HG02973 (cell line): ENCODE results near the gene MED16.

Experiments
- ATAC-seq: cut with Tn5 transposase; IDR thresholded peaks from one replicate; pipeline ENCODE4 v1.9.1; 2021; ENCODE audit warnings: moderate library complexity; ENCODE audit not compliant: unreplicated experiment

Gene MED16

GRCh38 chr19:927780-928401 is 34.9 kb upstream of the MED16 start:
- ATAC-seq: no peak

GRCh38 chr19:927351-927779 is 34.4 kb upstream of the MED16 start:
- no peak for ATAC-seq

GRCh38 chr19:926589-927350 is 33.8 kb upstream of the MED16 start:
- no peak for ATAC-seq

DNA sequence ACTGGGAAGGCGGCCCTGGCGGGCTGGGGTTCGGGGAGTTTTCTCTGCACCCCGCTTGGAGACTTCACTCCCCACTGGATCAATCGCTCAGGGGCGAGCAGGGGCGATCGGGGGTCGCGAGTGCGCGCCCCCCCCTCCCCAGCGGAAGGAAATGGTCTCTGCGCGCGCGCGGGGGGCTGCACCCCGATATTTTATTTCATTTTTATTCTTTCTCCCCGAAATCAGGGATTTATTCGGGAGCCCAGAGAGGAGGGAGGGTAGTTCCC is 33.3 kb upstream of the MED16 start:
- no peak for ATAC-seq

DNA sequence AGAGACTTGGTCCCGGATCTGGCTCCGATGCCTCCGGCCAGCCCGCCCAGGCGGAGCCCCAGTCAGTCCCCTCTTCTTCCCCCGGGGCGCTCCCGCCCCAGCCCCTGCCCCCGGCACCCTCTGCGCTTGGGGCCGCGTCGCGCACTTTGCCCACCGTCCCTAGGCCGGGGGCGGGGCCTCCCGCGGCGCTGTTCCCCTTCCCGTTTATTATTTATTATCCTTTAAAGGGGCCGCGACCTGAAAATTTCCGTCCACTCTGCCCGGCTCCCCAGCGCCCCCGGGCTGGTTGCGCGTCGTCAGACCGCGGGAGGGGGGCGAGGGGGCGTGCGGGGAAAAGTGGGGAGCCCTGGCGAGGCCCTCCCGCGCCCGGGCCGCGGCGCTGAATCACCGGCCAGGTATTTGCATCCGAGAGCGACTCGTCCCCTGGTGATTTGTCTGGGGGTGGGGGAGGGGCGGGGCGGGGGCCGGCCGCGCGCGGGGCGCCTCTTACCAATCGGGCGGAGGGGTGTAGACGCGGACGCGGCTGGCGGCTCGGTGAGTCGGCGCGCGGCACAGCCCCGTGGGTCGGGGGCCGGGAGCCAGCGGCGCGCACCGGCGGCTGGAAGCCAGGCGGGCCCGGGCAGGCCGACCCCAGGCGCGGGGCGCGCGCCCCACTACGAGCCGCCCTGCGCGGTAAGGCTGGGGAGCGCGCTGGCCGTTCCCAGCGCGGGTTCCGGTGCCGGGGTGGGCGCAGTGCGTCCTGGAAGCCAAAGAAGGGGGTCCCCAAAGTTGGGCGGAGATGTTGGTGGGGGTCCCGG is 32.7 kb upstream of the MED16 start, which contains the start of gene ARID3A:
ARID3A (plus strand) TSS at position 510 of the 797 bp plus-strand sequence. CDS start 3,494 bp downstream, outside the sequence.
- peak; percentile 41 for ATAC-seq

DNA sequence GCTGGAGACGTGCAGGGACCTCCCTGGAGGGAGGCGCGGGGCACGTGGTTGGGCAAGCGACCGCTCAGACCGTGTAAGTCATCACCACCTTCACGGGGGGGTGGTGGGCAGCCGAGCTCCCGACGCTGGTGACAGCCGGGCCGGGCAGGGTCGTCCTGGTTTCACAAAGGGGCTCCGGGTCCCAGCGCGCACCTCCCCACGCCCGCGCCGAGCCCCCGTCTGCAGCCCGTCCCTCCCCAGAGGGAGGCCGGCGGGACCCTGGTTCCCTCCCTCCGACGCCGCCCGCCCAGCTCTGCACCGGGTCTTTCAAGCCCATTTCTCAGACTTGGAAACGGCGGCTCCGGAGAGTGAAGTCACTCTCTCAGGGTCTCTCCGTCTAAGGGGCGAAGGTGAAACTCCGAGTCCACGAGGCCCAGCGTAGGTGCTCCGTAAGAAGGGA is 32.1 kb upstream of the MED16 start:
- ATAC-seq: peak; percentile 30

DNA sequence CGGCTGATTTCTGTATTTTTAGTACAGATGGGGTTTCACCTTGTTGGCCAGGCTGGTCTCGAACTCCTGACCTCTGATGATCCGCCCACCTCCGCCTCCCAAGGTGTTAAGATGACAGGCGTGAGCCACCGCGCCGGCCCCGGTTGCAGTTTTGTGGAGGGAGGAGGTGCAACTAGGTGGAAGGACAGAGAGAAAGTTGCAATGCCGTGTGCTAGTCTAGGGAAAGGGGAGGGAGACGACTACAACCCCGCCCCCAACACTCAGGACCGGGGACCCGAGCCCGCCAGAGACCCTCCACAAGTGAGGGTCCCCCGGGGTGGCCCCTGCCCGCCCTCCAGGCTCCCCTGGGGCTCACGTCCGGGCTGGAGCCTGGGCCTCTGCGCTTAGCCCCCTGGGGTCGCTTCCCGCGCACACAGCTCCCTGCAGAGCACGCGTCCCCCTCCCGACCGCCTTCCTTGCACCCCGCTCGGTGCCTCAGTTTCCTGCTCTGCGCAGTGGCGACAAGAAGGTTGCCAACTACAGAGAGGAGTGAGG is 31.6 kb upstream of the MED16 start:
- no peak for ATAC-seq

GRCh38 chr19:920051-920864 is 27.3 kb upstream of the MED16 start:
- no peak for ATAC-seq

DNA sequence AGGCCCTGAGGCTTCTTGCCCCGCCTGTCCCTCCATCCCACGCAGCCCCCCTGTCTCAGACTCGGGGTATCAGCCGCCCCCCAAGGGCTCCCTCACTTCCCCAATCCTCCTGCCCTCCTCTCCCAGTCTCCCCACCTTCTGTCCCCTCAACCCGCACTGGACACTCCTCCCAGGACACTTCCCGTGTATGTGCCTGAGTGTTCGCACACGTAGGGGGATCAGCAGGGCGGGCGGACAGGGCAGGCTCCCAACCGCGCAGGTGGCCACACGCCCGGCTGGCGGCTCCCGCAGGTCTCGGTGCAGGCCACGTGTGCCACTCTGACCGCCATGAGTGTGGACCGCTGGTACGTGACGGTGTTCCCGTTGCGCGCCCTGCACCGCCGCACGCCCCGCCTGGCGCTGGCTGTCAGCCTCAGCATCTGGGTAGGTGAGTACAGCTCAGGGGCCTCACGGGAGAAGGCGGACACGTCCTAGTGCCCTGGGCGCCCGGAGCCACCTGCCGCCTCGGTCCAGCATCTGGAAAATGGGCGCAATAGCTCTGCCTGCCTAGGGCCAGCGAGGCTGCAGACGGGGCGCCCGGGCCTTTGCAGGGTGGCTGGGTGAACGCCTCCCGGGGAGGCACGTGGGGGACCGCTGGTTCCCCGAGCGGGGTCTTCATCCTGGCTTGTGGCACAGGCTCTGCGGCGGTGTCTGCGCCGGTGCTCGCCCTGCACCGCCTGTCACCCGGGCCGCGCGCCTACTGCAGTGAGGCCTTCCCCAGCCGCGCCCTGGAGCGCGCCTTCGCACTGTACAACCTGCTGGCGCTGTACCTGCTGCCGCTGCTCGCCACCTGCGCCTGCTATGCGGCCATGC is 26.4 kb upstream of the MED16 start:
- ATAC-seq: no peak

GRCh38 chr19:918481-919198 is 25.7 kb upstream of the MED16 start:
- ATAC-seq: no peak

DNA sequence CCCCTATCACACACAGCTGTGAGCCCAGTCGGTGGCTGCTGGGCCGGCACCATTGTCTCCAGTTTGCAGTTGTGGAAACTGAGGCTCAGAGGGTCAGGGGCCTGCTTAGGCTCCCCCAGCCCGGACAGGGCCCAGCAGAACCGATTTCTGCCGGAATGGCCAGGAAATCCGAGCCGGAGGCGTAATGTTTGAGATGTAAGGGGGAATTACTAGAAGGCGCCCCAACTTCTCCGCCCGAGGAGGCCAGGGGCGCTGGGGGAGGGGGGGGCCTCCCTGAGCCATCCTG is 25.1 kb upstream of the MED16 start:
- ATAC-seq: no peak

DNA sequence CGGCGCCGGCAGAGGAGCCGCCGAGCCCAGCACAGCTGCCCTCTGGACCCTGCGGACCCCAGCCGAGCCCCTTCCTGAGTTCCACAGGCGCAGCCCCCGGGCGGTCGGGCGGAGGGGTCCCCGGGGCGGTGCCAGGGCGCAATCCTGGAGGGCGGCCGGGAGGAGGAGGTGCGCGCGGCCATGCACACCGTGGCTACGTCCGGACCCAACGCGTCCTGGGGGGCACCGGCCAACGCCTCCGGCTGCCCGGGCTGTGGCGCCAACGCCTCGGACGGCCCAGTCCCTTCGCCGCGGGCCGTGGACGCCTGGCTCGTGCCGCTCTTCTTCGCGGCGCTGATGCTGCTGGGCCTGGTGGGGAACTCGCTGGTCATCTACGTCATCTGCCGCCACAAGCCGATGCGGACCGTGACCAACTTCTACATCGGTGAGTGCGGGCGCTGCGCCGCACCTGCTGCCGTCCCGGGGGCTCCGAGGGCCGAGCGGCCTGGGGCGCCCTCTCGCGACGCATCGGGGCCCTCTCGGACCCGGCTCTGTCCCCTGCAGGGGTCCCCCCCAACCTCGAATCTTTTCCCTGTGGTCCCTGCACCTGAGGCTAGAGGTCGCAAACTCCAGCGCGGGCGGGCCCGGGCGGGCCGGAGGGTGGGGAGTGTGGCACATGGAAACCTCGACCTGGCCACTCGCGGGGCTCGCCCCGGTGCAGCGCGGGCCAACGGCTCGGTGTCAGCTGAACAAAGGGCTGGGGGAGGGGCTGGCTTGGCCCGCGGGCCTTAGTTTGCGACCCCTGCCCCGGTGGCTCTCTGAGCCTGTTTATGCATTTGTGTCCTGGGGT is 24.6 kb upstream of the MED16 start, which contains the start of gene KISS1R:
KISS1R (plus strand) TSS at position 11 of the 829 bp plus-strand sequence; CDS start at position 181, 170 bp downstream.
- no peak for ATAC-seq

- no peak for ATAC-seq
These were observed 23.8 kb upstream of the MED16 start for GRCh38 chr19:916645-917322.

DNA sequence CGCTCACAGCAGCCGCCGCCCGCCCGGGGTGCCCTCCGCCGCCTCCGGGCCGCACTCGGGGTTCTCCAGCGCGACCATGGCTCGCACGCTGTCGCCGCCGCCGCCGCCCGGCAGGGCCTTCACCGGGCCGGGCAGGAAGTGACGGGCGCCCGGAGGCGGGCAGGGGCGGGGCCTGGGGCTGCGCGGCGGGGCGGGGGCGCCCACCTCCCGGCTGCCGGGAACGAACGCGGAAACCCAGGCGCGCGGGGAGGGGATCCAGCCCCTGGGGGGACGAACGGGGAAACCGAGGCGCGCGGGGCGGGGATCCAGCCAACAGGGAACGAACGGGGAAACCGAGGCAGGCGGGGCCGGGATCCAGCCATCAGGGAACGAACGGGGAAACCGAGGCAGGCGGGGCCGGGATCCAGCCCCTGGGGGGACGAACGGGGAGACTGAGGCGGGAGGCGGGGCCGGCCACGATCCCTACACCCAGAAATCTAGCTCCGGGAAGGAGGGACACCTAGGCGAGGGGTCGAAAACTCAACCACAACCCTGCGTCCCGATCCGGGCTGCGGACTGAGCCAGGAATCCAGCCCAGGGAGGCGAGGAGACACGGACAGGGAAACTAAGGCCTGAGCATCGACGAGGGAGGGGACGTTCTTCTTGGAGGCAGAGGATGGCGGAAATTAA is 20.2 kb upstream of the MED16 start, which contains the start of gene R3HDM4:
R3HDM4 (minus strand) TSS at position 140 of the 669 bp plus-strand sequence; CDS start at position 78, 62 bp downstream.
- ATAC-seq: no peak

DNA sequence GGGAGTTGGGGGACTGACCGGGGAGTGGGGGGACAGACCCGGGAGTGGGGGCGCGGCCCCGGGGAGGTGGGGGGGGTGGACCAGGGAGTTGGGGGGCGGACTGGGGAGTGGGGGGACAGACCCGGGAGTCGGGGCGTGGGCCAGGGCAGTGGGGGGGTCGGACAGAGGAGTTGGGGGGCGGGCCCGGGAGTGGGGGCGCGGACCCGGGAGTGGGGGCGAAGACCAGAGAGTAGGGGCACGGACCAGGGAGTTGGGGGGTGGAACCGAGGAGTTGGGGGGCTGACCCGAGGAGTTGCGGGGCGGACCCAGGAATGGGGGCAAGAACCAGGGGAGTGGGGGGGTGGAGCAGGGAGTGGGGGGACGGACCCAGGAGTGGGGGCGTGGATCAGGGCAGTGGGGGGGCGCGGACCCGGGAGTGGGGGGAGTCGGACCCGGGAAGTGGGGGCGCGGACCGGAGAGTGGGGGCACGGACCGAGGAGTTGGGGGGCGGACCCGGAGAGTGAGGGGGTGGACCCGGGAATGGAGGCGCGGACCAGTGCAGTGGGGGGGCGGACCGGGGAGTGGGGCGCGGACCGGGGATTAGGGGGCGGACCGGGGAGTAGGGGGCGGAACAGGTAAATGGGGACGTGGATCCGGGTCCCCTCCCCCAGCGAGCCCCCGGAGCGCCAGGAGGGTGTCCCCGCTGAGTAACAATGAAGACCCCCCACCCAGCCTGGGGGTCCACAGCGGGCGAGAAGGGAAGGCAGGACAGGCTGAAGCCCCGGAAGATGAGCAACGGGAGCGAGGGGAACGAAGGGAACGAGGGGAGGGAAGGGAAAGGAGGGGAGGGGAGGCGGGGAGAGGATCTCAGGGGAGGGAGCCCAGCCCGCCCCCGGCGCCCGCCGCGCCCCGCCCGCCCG is 19.4 kb upstream of the MED16 start:
- no peak for ATAC-seq
